K562 (cell line): ENCODE measurements around the gene NRP1. TPM values are rescaled to one million over a fixed set of nuclear protein-coding genes. Genes with fewer than 3 reads are reported as not detected.

Experiments
- ATAC-seq: fragments of 200-7000 bp; cut with Tn5 transposase; 3 replicates; pipeline ENCODE4 v1.9.1; 2020; ENCODE audit warnings: moderate library complexity
- BruUV-seq: library from RNA; stranded (reverse); fragments of 400-500 nt; replicated peaks from 2 replicates; lab custom pipeline; 2021; lab: Mats Ljungman, UMichigan
- CTCF ChIA-PET: fragments of 300-600 bp; formaldehyde crosslinking; extraction: SDS; loops from one replicate; lab custom pipeline; 2021; ENCODE audit warnings: low intra/inter-chr PET ratio; lab: Yijun Ruan, JAX
- POLR2A ChIA-PET: fragments of 300-600, 350-650 bp; sonication (Branson Sonifier 250); formaldehyde crosslinking; extraction: SDS; loops from one replicate; lab custom pipeline; 2021; ENCODE audit warnings: antibody characterized with exemption, inconsistent platforms; lab: Yijun Ruan, JAX
- DNase-seq, 4 experiments: peaks; one replicate each; pipeline versions ENCODE4 v3.0.0 to v3.0.0-alpha.2; 2011 to 2018; ENCODE audit warnings: low spot score in 3 of 4, mixed read lengths in 3 of 4; ENCODE audit errors: extremely low read depth in 1 of 4
- FAIRE-seq: peaks from 2 replicates; lab custom pipeline; 2011; peaks lifted over from hg19 to GRCh38; lab: Jason Lieb, UNC
- H2AFZ ChIP-seq: 2 replicates; pipeline ENCODE4 v1.6.0; 2011; ENCODE audit warnings: low read depth, low read length, control low read depth, inconsistent platforms
- H3K27ac ChIP-seq: fragments of 200-600 bp; 3 replicates; pipeline ENCODE4 v1.8.0; 2011; ENCODE audit warnings: low read depth, mild to moderate bottlenecking, control low read depth, inconsistent platforms, low read length, moderate library complexity, mixed read lengths; ENCODE audit errors: extremely low read depth
- H3K27me3 ChIP-seq, 2 experiments: fragments of 300-600 bp in 1 of 2; 2 replicates in 1 of 2; 3 replicates in 1 of 2; pipeline versions ENCODE4 v1.6.0 to v1.8.0; 2011; ENCODE audit warnings: inconsistent platforms in 2 of 2, low read length in 2 of 2, mild to moderate bottlenecking in 1 of 2, mixed read lengths in 1 of 2, moderate library complexity in 1 of 2; ENCODE audit not compliant: control insufficient read depth in 2 of 2, insufficient read depth in 2 of 2
- H3K36me3 ChIP-seq: fragments of 300-600 bp; 3 replicates; pipeline ENCODE4 v1.8.0; 2011; ENCODE audit warnings: mild to moderate bottlenecking, low read length, inconsistent platforms; ENCODE audit not compliant: control insufficient read depth, insufficient read depth
- H3K4me1 ChIP-seq, 2 experiments: fragments of 200-600 bp in 1 of 2; replicated peaks in 1 of 2; 2 replicates in 1 of 2; 3 replicates in 1 of 2; pipeline versions ENCODE4 v1.5.1 to v1.8.0; 2011; ENCODE audit warnings: inconsistent platforms in 2 of 2, low read length in 2 of 2, mild to moderate bottlenecking in 1 of 2, mixed read lengths in 1 of 2, moderate library complexity in 1 of 2; ENCODE audit not compliant: control insufficient read depth in 2 of 2, insufficient read depth in 2 of 2
- H3K4me2 ChIP-seq: 2 replicates; pipeline ENCODE4 v1.6.1; 2011; ENCODE audit warnings: low read length, control low read depth, inconsistent platforms, mixed read lengths; ENCODE audit not compliant: insufficient read depth
- H3K4me3 ChIP-seq: fragments of 200-600 bp; sonication (generic), shearing (Covaris generic); 2 replicates; pipeline ENCODE4 v1.5.1; 2016; ENCODE audit warnings: control low read depth, inconsistent platforms
- H3K79me2 ChIP-seq: fragments of 200-600 bp; 3 replicates; pipeline ENCODE4 v1.8.0; 2011; ENCODE audit warnings: low read length, inconsistent platforms; ENCODE audit not compliant: control insufficient read depth, insufficient read depth
- H3K9ac ChIP-seq, 2 experiments: 2 replicates each; pipeline versions ENCODE4 v1.6.0 to v1.6.1; 2011; ENCODE audit warnings: low read depth in 2 of 2, low read length in 2 of 2, control low read depth in 1 of 2, inconsistent platforms in 1 of 2, mild to moderate bottlenecking in 1 of 2, mixed read lengths in 1 of 2; ENCODE audit not compliant: insufficient read depth in 1 of 2
- H3K9me1 ChIP-seq: one replicate; pipeline ENCODE4 v1.6.0; 2011; ENCODE audit warnings: inconsistent platforms, mild to moderate bottlenecking, low read length, moderate library complexity; ENCODE audit not compliant: control insufficient read depth, insufficient read depth
- H3K9me3 ChIP-seq: replicated peaks from 2 replicates; pipeline ENCODE4 v1.5.1; 2011; ENCODE audit warnings: low read depth, low read length, inconsistent platforms; ENCODE audit not compliant: control insufficient read depth, insufficient read depth
- H4K20me1 ChIP-seq: replicated peaks from 2 replicates; pipeline ENCODE4 v1.6.1; 2011; ENCODE audit warnings: low read length, inconsistent platforms, mixed read lengths; ENCODE audit not compliant: control insufficient read depth, insufficient read depth
- CAMTA2 ChIP-seq: fragments of 250-450 bp; sonication (Bioruptor Pico); conservative IDR thresholded peaks from 2 replicates; pipeline ENCODE4 v1.5.1; 2022
- JUND ChIP-seq, 2 experiments: IDR thresholded peaks; 2 replicates in 1 of 2; 3 replicates in 1 of 2; pipeline ENCODE4 v1.6.1; 2011; ENCODE audit warnings: borderline replicate concordance in 2 of 2, low read depth in 2 of 2, low read length in 2 of 2, improper control_type of control experiment in 1 of 2, missing biosample characterization in 1 of 2, missing genetic modification characterization in 1 of 2, missing genetic modification reagents in 1 of 2
- SMC3 ChIP-seq: conservative IDR thresholded peaks from 2 replicates; pipeline ENCODE4 v1.6.1; 2011; ENCODE audit warnings: low read depth, low read length, improper control_type of control experiment; ENCODE audit not compliant: insufficient read depth
- SOX6 ChIP-seq: fragments of 450-650 bp; IDR thresholded peaks from 2 replicates; pipeline ENCODE4 v1.6.1; 2014; ENCODE audit warnings: mild to moderate bottlenecking
- STAG1 ChIP-seq: sonication (generic); formaldehyde crosslinking; IDR thresholded peaks from 2 replicates; pipeline ENCODE4 v1.5.0; 2020; ENCODE audit warnings: missing genetic modification reagents, borderline replicate concordance
- WGBS: fragments of 100-300 bp; shearing (Covaris generic); methylation state at CpG from one replicate; pipeline ENCODE4 v1.1.6; 2016; ENCODE audit warnings: low coverage, mixed read lengths; ENCODE audit not compliant: insufficient coverage; ENCODE audit errors: missing lambda C conversion rate; 5-methylcytosine and 5-hydroxymethylcytosine counted together
- in situ Hi-C: fragments of 300-500 bp; cut with MboI; formaldehyde crosslinking; loops from 4 replicates; pipeline ENCODE4 v1.15.0; 2018; ENCODE audit warnings: inconsistent platforms, mixed read lengths
- intact Hi-C: fragments of 100-400 bp; cut with micrococcal nuclease; formaldehyde crosslinking; loops from 2 replicates; pipeline ENCODE4 v1.14.2; 2022
- polyA plus RNA-seq, 8 experiments: library from polyadenylated mRNA; depleted of rRNA in 4 of 8; stranded (reverse) in 5 of 8; unstranded in 3 of 8; fragments of >200 nt; fragmentation: Nextera tagmentation in 2 of 8; fragmentation: Illumina TruSeq in 1 of 8; extraction: Ambion mirVana in 2 of 8; extraction: Trizol in 1 of 8; gene quantifications; 2 replicates each; pipeline versions ENCODE4 v1.2.1 to v1.2.3, GENCODE V29; 2011 to 2014; ENCODE audit warnings: inconsistent platforms in 1 of 8, missing spikeins in 1 of 8
- total RNA-seq, 7 experiments: library from RNA; depleted of rRNA in 6 of 7; stranded (reverse); fragments of >200 nt in 6 of 7; fragmentation: Illumina TruSeq in 2 of 7; extraction: Trizol in 2 of 7; gene quantifications; 2 replicates each; pipeline versions ENCODE4 v1.2.1 to v1.2.3, GENCODE V29; 2011 to 2021; ENCODE audit warnings: low replicate concordance in 1 of 7
- TF ChIP-seq, protein P1 (sequence below): sonication (generic); formaldehyde crosslinking; IDR thresholded peaks from 2 replicates; pipeline ENCODE4 v1.8.0; 2022; ENCODE audit warnings: mild to moderate bottlenecking, missing genetic modification reagents, borderline replicate concordance
- TF ChIP-seq, protein P2 (sequence below), 2 experiments: IDR thresholded peaks; 2 replicates each; pipeline ENCODE4 v1.6.1; 2012; ENCODE audit warnings: improper control_type of control experiment in 2 of 2, low read depth in 2 of 2, low read length in 2 of 2, borderline replicate concordance in 1 of 2
- TF ChIP-seq, protein P3 (sequence below): fragments of 250-450 bp; sonication (Bioruptor Pico); IDR thresholded peaks from 2 replicates; pipeline ENCODE4 v1.8.0; 2022; ENCODE audit warnings: moderate library complexity, mild to moderate bottlenecking, inconsistent platforms

The NRP1 gene
- total and polyA plus RNA-seq, 9 of the 15 experiments (the other 6 are each of a cell fraction or from before 2014, with no cell fraction given): 0.01 to 0.38 (median 0.04) TPM; not detected in 5

DNA sequence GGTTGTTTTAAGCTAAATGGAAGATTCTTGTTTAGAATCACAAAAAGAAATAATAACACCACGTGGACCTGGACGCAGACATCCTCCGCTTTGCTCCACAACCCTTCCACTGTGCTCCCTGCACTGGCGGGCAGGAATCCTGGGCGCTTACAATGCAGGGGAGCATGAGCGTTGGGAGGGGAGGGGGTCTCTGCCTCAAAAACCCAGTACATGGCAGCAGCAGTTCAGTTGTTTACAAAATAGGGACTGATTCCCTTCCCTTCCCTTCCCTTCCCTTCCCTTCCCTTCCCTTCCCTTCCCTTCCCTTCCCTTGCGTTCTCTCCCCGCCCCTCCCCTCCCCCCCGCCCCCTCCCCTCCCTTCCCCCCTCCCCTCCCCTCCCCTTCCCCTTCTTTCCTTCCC, 206.8 kb downstream of the NRP1 start:
- Histone ChIP-seq H3K9me1 (no peaks in the 10 kb centered on the region), H3K79me2 (no peaks in the 10 kb centered on the region), H3K27ac (no peak overlapping the region), H3K4me1 (no peaks in the 10 kb centered on the region; a peak in 1 of 5 replicates), H3K27me3 (peaks cover 10 to 22% of the 10 kb centered on the region in 2 experiments; a peak in 4 of 5 replicates)
- no peak for ATAC-seq
- POLR2A ChIA-PET: no interaction called here
- TF ChIP-seq STAG1 (CRISPR knock-in tag): no peak
- no peak for TF ChIP-seq SMC3
- TF ChIP-seq, protein P1, sequence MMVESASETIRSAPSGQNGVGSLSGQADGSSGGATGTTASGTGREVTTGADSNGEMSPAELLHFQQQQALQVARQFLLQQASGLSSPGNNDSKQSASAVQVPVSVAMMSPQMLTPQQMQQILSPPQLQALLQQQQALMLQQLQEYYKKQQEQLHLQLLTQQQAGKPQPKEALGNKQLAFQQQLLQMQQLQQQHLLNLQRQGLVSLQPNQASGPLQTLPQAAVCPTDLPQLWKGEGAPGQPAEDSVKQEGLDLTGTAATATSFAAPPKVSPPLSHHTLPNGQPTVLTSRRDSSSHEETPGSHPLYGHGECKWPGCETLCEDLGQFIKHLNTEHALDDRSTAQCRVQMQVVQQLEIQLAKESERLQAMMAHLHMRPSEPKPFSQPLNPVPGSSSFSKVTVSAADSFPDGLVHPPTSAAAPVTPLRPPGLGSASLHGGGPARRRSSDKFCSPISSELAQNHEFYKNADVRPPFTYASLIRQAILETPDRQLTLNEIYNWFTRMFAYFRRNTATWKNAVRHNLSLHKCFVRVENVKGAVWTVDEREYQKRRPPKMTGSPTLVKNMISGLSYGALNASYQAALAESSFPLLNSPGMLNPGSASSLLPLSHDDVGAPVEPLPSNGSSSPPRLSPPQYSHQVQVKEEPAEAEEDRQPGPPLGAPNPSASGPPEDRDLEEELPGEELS: no peak
- TF ChIP-seq, protein P2, sequence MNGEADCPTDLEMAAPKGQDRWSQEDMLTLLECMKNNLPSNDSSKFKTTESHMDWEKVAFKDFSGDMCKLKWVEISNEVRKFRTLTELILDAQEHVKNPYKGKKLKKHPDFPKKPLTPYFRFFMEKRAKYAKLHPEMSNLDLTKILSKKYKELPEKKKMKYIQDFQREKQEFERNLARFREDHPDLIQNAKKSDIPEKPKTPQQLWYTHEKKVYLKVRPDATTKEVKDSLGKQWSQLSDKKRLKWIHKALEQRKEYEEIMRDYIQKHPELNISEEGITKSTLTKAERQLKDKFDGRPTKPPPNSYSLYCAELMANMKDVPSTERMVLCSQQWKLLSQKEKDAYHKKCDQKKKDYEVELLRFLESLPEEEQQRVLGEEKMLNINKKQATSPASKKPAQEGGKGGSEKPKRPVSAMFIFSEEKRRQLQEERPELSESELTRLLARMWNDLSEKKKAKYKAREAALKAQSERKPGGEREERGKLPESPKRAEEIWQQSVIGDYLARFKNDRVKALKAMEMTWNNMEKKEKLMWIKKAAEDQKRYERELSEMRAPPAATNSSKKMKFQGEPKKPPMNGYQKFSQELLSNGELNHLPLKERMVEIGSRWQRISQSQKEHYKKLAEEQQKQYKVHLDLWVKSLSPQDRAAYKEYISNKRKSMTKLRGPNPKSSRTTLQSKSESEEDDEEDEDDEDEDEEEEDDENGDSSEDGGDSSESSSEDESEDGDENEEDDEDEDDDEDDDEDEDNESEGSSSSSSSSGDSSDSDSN (IDR thresholded peaks at IDR 0.05; ENCODE audit: borderline replicate concordance in 1 of 2, low read depth in 2 of 2, low read length in 2 of 2): no peak
- TF ChIP-seq, protein P3, sequence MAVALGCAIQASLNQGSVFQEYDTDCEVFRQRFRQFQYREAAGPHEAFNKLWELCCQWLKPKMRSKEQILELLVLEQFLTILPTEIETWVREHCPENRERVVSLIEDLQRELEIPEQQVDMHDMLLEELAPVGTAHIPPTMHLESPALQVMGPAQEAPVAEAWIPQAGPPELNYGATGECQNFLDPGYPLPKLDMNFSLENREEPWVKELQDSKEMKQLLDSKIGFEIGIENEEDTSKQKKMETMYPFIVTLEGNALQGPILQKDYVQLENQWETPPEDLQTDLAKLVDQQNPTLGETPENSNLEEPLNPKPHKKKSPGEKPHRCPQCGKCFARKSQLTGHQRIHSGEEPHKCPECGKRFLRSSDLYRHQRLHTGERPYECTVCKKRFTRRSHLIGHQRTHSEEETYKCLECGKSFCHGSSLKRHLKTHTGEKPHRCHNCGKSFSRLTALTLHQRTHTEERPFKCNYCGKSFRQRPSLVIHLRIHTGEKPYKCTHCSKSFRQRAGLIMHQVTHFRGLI (CRISPR knock-in tag): no peak
- no peak for TF ChIP-seq JUND (IDR thresholded peaks at IDR 0.05; ENCODE audit: borderline replicate concordance, low read depth, low read length)
- TF ChIP-seq JUND (tag; IDR thresholded peaks at IDR 0.05; ENCODE audit: borderline replicate concordance, low read depth, low read length): no peak
- no peak for TF ChIP-seq CAMTA2
- no peak for TF ChIP-seq SOX6
- TF ChIP-seq, all 486 proteins: peak for 0
- in situ Hi-C loops: no loop called here
- Histone ChIP-seq H3K9ac (no peak overlapping the region), H4K20me1 (no peaks in the 10 kb centered on the region), H3K4me2 (no peak overlapping the region), H2AFZ (no peak overlapping the region), H3K36me3 (no peaks in the 10 kb centered on the region), H3K4me3 (no peak overlapping the region), H3K9me3 (no peaks in the 10 kb centered on the region)
- no TSS peak for BruUV-seq
- FAIRE-seq (no peak), DNase-seq (no peak)
- intact Hi-C loops: no loop called here
- CTCF ChIA-PET: no interaction called here
- 15% methylated on average over 9 of the region's 9 CpGs for WGBS
